ENCODE measurements around the gene PRR3.
A peak's percentile ranks its signal among the peaks of the same experiment; 100 is the strongest.

Gene PRR3

DNA sequence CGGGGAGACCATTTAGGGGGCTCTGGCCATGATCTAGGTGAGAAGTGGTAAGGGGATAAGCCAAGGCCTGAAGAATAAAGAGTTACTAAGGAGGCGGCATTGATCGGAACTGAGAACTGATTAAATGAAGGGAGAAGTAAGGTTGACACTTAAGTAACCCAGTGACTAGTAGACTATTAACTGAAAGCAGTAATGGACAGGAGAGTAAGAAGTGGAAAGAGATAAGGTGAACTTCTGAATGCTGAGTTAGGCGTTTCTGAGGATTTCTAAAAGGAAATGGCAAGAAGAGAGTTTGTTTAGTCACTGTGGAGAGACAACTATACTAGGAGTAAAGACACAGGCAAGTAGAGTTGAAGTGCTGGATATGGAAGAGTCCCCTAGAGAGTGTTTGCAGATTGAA lies 16.0 kb downstream of the PRR3 start:
- no peak for DNase-seq

- DNase-seq = no peak
Measured at GRCh38 chr6:30578051-30578450, 21.0 kb downstream of the PRR3 start.

DNA sequence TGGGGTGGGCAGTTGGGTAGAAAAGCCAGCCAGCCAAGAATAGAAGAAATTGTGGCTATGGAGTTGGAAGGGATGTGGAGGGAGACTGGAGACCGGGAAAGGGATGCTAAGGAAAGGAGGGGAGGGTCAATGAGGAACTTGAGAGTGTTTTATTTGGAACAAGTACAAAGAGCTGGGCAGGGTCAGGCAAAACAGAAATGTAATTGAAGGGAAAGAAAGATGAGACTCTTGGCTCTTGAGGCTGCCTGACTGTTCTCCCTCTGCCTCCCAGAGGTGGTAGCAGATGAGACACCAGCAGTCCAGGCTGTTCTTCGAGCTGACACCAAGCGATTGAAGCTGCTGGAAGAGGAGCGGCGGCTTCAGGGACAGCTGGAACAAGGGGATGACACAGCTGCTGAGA lies 26.8 kb downstream of the PRR3 start:
- DNase-seq = no peak

GRCh38 chr6:30589754-30590358 lies 32.8 kb downstream of the PRR3 start:
- DNase-seq = no peak

GRCh38 chr6:30590509-30590908 lies 33.4 kb downstream of the PRR3 start:
- DNase-seq = no peak

GRCh38 chr6:30591008-30591407 lies 33.9 kb downstream of the PRR3 start:
- no peak for DNase-seq

DNA sequence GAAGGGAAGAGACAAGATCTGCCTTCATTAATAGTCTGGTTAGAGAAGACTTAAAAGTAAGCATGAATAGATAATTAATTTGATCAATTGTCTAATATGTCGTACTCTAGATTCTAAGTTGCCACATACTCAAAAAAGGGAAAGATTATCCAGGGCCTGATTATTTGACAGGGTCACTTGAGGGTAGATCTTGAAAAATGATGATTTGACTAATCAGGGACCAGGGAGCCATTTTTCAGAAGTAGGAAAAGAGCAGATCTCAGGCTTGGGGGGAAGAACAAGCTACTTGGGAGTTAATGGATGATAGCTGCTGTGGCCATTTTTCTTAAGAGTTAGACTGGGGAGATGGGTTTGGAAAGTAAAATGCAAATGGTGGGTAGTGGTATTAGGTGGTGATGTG lies 35.2 kb downstream of the PRR3 start:
- no peak for DNase-seq

DNA sequence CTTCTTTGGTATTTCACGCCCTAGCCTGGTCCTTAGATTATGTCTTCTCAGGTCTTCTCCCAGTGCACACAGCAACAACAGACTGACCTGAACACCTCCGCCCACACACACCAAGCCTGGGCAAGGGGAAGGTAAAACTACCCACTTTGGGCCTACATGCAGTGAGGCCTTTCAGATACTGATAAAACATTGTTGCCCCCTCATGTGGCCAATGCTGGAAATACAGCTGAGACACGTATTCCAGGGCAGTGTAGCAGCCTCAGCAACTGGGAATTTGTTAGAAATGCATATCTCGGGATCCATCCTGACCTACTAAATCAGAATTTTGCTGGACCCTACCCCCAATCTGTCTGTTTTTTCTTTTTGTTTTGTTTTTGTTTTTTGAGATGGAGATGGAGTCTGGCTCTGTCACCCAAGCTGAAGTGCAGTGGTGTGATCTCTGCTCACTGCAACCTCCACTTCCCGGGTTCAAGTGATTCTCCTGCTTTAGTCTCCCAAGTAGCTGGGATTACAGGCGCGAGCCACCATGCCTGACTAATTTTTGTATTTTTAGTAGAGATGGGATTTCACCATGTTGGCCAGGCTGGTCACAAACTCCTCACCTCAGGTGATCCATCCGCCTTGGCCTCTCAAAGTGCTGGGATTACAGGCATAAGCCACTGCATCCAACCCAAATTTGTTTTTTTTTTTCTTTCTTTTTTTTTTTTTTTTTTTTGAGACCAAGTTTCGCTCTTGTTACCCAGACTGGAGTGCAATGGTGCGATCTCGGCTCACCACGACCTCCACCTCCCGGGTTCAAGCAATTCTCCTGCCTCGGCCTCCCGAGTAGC lies 40.4 kb downstream of the PRR3 start:
- DNase-seq = peak; percentile 80

DNA sequence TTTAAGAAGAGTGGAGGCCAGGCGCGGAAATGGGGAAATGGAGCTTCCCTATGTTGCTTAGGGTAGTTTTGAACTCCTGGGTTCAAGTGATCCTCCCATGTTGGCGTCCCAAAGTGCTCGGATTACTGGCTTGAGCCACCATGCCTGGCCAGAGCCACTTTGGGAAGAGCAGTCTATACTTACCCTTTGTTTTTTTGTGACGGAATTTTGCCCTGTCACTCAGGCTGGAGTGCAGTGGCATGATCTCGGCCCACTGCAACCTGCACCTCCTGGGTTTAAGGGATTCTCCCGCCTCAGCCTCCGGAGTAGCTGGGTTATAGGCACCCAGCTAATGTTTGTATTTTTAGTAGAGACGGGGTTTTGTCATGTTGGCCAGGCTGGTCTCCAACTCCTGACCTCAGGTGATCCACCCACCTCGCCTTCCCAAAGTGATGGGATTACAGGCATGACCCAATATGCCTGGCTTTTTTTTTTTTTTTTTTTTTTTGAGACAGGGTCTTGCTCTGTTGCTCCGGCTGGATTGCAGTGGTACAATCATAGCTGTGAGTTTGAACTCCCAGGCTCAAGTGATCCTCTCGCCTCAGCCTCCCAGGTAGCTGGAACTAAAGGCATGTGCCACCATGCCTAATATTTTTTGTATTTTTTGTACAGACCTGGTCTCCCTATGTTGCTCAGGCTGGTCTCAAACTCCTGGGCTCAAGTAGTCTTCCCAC lies 42.0 kb downstream of the PRR3 start:
- no peak for DNase-seq

- no peak for DNase-seq
Measured at GRCh38 chr6:30599625-30600324, 42.7 kb downstream of the PRR3 start.

DNA sequence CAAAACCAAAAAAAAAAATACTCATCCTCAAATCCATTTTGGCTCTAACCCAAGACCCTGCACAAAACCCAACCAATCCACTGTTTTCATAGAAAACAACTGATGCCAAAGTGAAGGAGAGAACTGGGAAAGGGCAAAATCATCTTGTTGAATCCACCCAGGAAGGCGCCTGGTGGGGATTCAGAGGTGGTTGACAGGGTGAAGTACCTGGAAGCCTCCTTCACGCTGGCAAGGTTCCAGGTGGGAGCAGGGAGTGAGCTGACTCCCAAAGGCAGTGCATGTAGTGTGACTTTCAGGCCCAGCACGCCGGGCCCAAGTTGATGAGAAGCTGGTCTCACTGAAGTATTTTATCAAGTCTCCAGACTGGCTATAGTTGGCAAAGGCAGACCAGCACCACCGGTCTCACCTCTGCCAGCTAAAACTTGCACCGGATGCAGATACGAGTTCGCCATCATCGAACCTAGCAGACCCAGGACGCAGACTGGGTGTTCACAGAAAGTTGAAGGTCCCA lies 43.4 kb downstream of the PRR3 start:
- peak; percentile 46 for DNase-seq

DNA sequence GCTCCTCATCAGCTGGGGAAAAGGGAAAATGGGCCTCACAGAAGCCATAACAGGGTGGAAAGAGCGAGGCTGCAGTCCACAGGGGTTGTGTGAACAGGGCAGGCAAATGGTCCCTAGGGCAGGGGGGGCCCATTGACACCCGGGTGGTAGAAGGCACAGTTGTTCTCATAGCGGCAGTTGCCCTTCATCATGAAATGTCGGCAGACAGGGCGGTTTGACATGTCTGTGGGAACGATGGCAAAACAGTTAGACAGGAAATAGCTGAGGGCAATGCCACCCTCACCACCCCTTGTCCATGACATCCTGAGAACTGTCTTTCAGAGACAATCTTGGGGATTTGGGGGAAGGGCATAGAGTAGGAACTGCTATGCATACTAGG lies 44.3 kb downstream of the PRR3 start:
- DNase-seq = no peak

GRCh38 chr6:30601815-30602641 lies 44.9 kb downstream of the PRR3 start:
- DNase-seq = no peak

DNA sequence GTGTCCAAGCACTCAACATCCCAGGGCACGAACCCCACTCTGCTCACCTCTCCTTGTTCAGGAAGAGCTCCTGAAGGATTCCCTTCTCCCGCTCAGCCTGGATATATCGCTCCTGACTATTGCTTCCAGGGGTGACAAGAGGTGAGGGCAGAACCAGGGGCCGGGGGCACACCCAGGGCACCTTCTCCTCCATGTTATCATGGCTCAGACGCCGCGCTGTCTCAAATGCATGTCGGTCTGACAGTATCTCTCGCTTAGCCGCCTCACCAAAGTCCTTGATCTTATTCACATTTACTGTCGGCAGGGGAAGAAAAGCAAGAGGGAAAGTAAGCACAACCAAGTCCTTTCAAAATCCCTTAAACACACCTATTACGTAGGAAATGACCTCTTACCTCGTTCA lies 46.9 kb downstream of the PRR3 start:
- no peak for DNase-seq

DNA sequence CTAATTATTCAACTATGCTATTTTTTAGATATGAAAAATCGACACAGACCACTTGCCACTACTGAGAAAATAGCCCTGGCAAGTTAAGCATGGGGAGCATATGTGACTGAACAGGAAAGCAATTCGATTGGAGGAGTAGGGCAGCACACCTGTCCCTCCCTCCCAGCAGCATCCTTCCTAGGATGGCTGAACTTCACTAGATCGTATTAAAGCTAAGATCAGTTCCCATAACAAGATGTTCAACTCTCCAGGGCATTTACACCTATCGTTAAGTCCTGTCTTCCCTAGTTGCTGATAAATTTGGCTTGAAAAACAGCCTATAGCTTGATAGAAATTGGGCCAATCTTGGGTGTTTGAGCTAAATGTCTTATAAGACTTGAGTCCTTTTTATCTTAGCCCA lies 53.0 kb downstream of the PRR3 start:
- no peak for DNase-seq

GRCh38 chr6:30611150-30611855 lies 54.2 kb downstream of the PRR3 start:
- no peak for DNase-seq

- DNase-seq = no peak
Measured at GRCh38 chr6:30611856-30612194, 54.7 kb downstream of the PRR3 start.

- no peak for DNase-seq
Measured at GRCh38 chr6:30612213-30612612, 55.1 kb downstream of the PRR3 start.

DNA sequence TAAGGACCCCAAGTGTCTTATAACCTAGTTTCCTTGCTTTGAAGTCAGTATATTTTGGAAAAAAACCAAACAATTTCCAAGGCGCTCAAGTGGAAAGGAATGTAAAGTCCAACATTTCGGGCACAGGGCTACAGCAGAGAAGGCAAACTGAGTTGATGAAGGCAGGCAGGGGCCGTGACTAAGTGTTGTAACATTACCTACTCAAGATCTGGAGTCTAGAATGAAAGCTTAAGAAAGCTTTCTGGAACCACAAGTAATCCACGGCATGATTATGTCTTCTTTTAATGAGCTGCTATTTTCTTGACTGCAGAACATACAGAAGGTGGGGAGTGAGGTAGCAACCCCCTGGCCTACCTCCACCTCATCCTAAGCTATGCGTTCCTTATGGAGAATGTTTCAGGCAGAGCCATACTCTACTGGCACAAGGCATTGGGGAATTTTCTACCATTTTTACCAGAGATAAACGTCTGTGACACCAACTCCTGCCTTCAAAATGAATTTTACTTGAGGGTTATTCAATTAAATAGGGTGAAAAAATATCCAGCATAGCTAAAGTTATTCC lies 55.7 kb downstream of the PRR3 start:
- DNase-seq = no peak

All from femur (tissue), 1 donor.